ENCODE measurements around the gene TRAPPC10. TPM values are rescaled to one million over a fixed set of nuclear protein-coding genes. Genes with fewer than 3 reads are reported as not detected.
"Not testable (repeated sequence)": the region's sequence is repeated elsewhere in the genome, so short reads cannot be mapped to it uniquely, and the experiment has no call there.

Gene TRAPPC10
- total RNA-seq, 1 donor from 2014 or later = 16.8 TPM

GRCh38 chr21:44150255-44150654, 138.1 kb downstream of the TRAPPC10 start:
- FAIRE-seq; H3K4me3 ChIP-seq (ENCODE audit: low read depth, low read length); H3K27me3 ChIP-seq (ENCODE audit: control insufficient read depth, insufficient read depth, low read length); H3K36me3 ChIP-seq (ENCODE audit: control insufficient read depth, insufficient read depth, low read length); DNase-seq (ENCODE audit: low read depth): not testable (repeated sequence)

DNA sequence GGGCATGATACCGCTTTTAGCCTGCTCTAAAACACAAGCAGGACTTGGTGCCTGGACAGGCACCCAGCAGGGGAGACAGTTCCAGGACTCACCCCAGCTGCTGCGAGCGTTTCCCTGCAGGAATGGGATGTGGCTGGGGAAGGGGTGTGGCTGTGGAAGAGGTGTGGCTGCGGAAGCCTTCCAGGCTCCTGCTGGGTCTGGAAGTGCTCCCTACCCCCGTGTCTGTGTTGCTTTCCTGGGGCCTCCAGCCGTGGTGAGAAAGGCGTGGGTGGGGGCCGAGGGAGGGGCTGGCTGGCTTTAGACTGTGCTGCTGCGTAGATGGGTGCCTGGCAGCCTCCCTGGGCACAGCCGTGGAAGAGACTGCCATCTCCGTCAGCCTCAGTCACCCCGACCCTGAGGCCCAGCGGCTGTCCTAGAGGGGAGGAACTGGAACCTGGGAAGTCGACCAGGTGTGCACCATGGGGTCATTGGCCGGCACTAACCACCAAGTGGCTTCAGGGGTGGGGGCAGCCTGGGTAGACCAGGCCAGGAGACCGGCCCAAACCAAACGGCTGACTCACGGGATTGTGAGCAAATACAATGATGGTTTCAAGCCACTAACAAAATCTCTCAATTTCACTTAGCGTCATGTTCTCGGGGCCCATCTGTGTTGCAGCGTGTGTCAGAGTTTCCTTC, 141.2 kb downstream of the TRAPPC10 start:
- not testable (repeated sequence) for FAIRE-seq; H3K27me3 ChIP-seq (ENCODE audit: control insufficient read depth, insufficient read depth, low read length); DNase-seq (ENCODE audit: low read depth); H3K4me3 ChIP-seq (ENCODE audit: low read depth, low read length); H3K36me3 ChIP-seq (ENCODE audit: control insufficient read depth, insufficient read depth, low read length)

- not testable (repeated sequence) for H3K4me3 ChIP-seq (ENCODE audit: low read depth, low read length); FAIRE-seq; DNase-seq (ENCODE audit: low read depth); H3K27me3 ChIP-seq (ENCODE audit: control insufficient read depth, insufficient read depth, low read length); H3K36me3 ChIP-seq (ENCODE audit: control insufficient read depth, insufficient read depth, low read length)
Observed at GRCh38 chr21:44153889-44154228, 141.8 kb downstream of the TRAPPC10 start.

- not testable (repeated sequence) for FAIRE-seq; H3K4me3 ChIP-seq (ENCODE audit: low read depth, low read length); H3K36me3 ChIP-seq (ENCODE audit: control insufficient read depth, insufficient read depth, low read length); H3K27me3 ChIP-seq (ENCODE audit: control insufficient read depth, insufficient read depth, low read length); DNase-seq (ENCODE audit: low read depth)
Observed at GRCh38 chr21:44154816-44155230, 142.7 kb downstream of the TRAPPC10 start.

GRCh38 chr21:44155231-44155993, 143.3 kb downstream of the TRAPPC10 start:
- H3K4me3 ChIP-seq (ENCODE audit: low read depth, low read length); FAIRE-seq; DNase-seq (ENCODE audit: low read depth); H3K27me3 ChIP-seq (ENCODE audit: control insufficient read depth, insufficient read depth, low read length); H3K36me3 ChIP-seq (ENCODE audit: control insufficient read depth, insufficient read depth, low read length): not testable (repeated sequence)

DNA sequence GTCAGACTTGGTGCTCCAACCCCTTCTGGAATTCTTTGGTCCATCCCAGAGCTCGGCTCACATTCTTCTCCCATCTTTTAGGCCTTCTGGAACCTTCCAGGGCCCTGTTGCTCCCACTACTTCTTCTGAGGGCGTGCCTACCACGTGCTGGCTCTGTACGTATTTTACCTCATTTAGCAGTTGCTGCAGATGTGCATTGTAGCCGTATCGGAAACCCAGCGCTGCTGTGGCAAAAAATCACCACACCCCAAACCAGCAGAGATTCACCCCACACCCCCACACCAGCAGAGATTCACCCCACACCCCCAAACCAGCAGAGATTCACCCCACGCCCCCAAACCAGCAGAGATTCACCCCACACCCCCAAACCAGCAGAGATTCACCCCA, 143.9 kb downstream of the TRAPPC10 start:
- not testable (repeated sequence) for H3K36me3 ChIP-seq (ENCODE audit: control insufficient read depth, insufficient read depth, low read length); DNase-seq (ENCODE audit: low read depth); FAIRE-seq

More for the DNA sequence above, 143.9 kb downstream of the TRAPPC10 start:
- not testable (repeated sequence) for H3K4me3 ChIP-seq (ENCODE audit: low read depth, low read length); H3K27me3 ChIP-seq (ENCODE audit: control insufficient read depth, insufficient read depth, low read length)

Other genes starting within 250 kb of the TRAPPC10 start
- 31.3 and 139 TPM in 2 replicates for gene CSTB, start 236.0 kb upstream of the TRAPPC10 start, total RNA-seq
- gene RRP1, start 222.7 kb upstream of the TRAPPC10 start, total RNA-seq = 27.1 and 34.5 TPM in 2 replicates
- gene AGPAT3, start 147.1 kb upstream of the TRAPPC10 start, total RNA-seq = 40.5 and 47.5 TPM in 2 replicates
- gene PWP2, start 95.1 kb downstream of the TRAPPC10 start, total RNA-seq = 14.7 and 23.3 TPM in 2 replicates
- 15.5 and 21.0 TPM in 2 replicates for gene GATD3, start 121.4 kb downstream of the TRAPPC10 start, total RNA-seq
- gene ICOSLG, start 228.6 kb downstream of the TRAPPC10 start, total RNA-seq = 0.26 and 1.5 TPM in 2 replicates
- not detected in 2 replicates for gene DNMT3L, start 249.6 kb downstream of the TRAPPC10 start, total RNA-seq